ENCODE results near the gene ASB18. TPM values are rescaled to one million over a fixed set of nuclear protein-coding genes. Genes with fewer than 3 reads are reported as not detected.

Gene ASB18
- polyA plus RNA-seq, 3 donors: not detected

DNA sequence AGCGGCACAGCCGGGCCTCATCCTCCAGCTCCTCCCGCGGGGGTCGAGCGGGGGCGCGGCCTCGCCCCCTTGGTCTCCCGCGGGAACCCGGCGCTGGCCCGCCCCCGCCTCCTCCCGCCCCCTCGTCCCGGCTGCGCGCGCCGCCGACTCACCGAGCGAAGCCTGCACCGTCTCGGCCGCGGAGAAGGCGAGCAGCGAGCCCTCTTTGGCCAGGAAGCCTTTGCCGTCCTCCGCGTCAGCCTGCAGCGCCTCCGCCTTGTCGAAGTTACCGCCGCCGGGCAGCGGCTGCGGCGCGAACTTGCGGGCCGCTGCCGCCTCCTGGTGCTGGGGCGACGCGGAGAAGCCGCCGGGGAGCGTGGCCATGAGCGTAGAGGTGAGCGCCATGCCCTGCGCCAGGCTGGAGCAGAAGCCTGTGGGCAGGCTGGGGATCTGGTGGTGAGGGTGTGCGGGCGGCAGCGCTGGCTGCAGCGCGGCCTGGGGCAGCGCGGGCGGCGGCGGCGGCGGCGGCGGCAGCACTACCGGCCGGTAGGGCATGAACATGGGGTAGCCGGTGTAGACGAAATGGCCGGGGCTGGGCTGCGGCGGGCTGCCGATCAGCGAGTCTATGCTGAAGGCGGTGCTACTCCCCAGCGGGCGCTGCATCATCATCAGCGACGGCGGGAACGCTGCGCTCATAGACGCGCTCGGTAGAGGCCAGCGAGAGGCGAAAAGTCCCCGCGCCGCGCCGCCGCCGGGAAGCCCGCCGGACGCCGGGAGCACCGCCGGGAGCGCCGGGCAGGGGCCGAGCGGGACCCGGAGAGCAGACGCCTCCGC lies 96.7 kb downstream of the ASB18 start:
- Histone ChIP-seq H3K4me2 (replicated peaks; ENCODE audit: extremely low read depth, low read length, poor library complexity, severe bottlenecking) (peak overlapping the region; percentile 2), H3K4me3 (replicated peaks in 1 of 3; ENCODE audit: low read depth in 2 of 3, low read length in 3 of 3) (no peak overlapping the region), H3K27me3 (ENCODE audit: control insufficient read depth in 2 of 2, insufficient read depth in 2 of 2, low read length in 2 of 2) (peaks cover 64 to 86% of the 10 kb centered on the region in 2 donors), H3K27ac (ENCODE audit: low read depth in 1 of 2, low read length in 2 of 2) (no peak overlapping the region), H3K36me3 (replicated peaks in 1 of 2; ENCODE audit: control insufficient read depth in 1 of 2, insufficient read depth in 2 of 2, low read length in 2 of 2) (no peaks in the 10 kb centered on the region), H4K20me1 (ENCODE audit: insufficient read depth, low read length) (no peaks in the 10 kb centered on the region), H3K9me3 (replicated peaks in 1 of 2; ENCODE audit: control insufficient read depth in 1 of 2, insufficient read depth in 1 of 2, low read length in 2 of 2) (peaks cover 0 to 50% of the 10 kb centered on the region in 2 donors), H3K79me2 (ENCODE audit: insufficient read depth, low read length) (no peaks in the 10 kb centered on the region), H3K4me1 (ENCODE audit: control insufficient read depth in 1 of 2, insufficient read depth in 2 of 2, low read length in 2 of 2) (no peaks in the 10 kb centered on the region), H3K9ac (ENCODE audit: insufficient read depth, low read length, poor library complexity, severe bottlenecking) (no peak overlapping the region), H2AFZ (ENCODE audit: insufficient read depth, low read depth, low read length, poor library complexity, severe bottlenecking) (no peak overlapping the region)
- DNase-seq: no peak
- Mint-ChIP-seq H3K27ac (no peak overlapping the region), H3K27me3 (ENCODE audit: low read depth in 3 of 3) (peaks cover 81 to 94% (median 82%) of the 10 kb centered on the region in 3 donors), H3K36me3 (peaks cover 0 to 6% of the 10 kb centered on the region in 2 donors), H3K9me3 (peaks cover 0 to 24% (median 19%) of the 10 kb centered on the region in 7 donors), H3K4me3 (peak overlapping the region in 1 of 2 donors; percentile 48), H3K4me1 (peaks cover 8% of the 10 kb centered on the region)
- WGBS (ENCODE audit: insufficient coverage): 2% methylated on average over 110 of the region's 112 CpGs
- TF ChIP-seq, protein P1, sequence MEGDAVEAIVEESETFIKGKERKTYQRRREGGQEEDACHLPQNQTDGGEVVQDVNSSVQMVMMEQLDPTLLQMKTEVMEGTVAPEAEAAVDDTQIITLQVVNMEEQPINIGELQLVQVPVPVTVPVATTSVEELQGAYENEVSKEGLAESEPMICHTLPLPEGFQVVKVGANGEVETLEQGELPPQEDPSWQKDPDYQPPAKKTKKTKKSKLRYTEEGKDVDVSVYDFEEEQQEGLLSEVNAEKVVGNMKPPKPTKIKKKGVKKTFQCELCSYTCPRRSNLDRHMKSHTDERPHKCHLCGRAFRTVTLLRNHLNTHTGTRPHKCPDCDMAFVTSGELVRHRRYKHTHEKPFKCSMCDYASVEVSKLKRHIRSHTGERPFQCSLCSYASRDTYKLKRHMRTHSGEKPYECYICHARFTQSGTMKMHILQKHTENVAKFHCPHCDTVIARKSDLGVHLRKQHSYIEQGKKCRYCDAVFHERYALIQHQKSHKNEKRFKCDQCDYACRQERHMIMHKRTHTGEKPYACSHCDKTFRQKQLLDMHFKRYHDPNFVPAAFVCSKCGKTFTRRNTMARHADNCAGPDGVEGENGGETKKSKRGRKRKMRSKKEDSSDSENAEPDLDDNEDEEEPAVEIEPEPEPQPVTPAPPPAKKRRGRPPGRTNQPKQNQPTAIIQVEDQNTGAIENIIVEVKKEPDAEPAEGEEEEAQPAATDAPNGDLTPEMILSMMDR (IDR thresholded peaks at IDR 0.05): no peak
- intact Hi-C loops (cut with micrococcal nuclease): no loop called here

DNA sequence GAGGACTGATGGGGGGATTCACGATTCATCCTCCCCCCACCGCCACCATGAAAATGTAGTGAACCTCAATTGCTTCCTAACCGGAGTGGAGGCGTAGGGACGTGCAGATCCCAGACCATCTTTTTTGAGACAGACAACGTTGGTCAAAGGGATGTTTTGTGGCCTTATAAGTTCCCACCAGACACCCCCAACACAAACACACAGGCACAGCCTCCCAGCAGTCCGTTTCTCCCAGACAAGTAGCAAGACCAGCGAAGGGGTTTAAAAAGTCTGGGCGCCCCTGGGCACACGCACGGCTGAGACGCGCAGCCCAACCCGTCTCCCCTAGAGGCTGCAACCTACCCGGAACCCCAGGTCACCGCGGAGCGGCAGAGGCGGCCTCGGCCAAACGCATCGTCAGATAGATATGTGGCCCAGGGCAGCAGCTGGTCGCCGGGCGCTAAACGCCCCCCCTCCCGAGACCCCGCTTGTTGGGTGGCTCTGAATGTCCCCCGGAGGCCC lies 97.4 kb downstream of the ASB18 start:
- H3K27me3 Mint-ChIP-seq (ENCODE audit: low read depth in 3 of 3): peaks cover 81 to 94% (median 82%) of the 10 kb centered on the region in 3 donors
- no peak overlapping the region for H3K27ac ChIP-seq (ENCODE audit: low read depth in 1 of 2, low read length in 2 of 2)
- peaks cover 61 to 86% of the 10 kb centered on the region in 2 donors for H3K27me3 ChIP-seq (ENCODE audit: control insufficient read depth in 2 of 2, insufficient read depth in 2 of 2, low read length in 2 of 2)
- H3K4me1 ChIP-seq (ENCODE audit: control insufficient read depth in 1 of 2, insufficient read depth in 2 of 2, low read length in 2 of 2): no peaks in the 10 kb centered on the region
- no peak for DNase-seq
- no peaks in the 10 kb centered on the region for H4K20me1 ChIP-seq (ENCODE audit: insufficient read depth, low read length)
- H2AFZ ChIP-seq (ENCODE audit: insufficient read depth, low read depth, low read length, poor library complexity, severe bottlenecking): no peak overlapping the region
- WGBS (ENCODE audit: insufficient coverage): 3% methylated on average over 23 of the region's 29 CpGs
- no peak overlapping the region for H3K27ac Mint-ChIP-seq
- no peak overlapping the region for H3K4me2 ChIP-seq (replicated peaks; ENCODE audit: extremely low read depth, low read length, poor library complexity, severe bottlenecking)
- peaks cover 0 to 45% of the 10 kb centered on the region in 2 donors for H3K9me3 ChIP-seq (replicated peaks in 1 of 2; ENCODE audit: control insufficient read depth in 1 of 2, insufficient read depth in 1 of 2, low read length in 2 of 2)
- H3K4me3 Mint-ChIP-seq: peak overlapping the region in 1 of 2 donors; percentile 88
- peaks cover 0 to 6% of the 10 kb centered on the region in 2 donors for H3K36me3 Mint-ChIP-seq
- H3K36me3 ChIP-seq (replicated peaks in 1 of 2; ENCODE audit: control insufficient read depth in 1 of 2, insufficient read depth in 2 of 2, low read length in 2 of 2): no peaks in the 10 kb centered on the region
- peaks cover 0 to 25% (median 18%) of the 10 kb centered on the region in 7 donors for H3K9me3 Mint-ChIP-seq
- no peak overlapping the region for H3K4me3 ChIP-seq (replicated peaks in 1 of 3; ENCODE audit: low read depth in 2 of 3, low read length in 3 of 3)
- no peaks in the 10 kb centered on the region for H3K79me2 ChIP-seq (ENCODE audit: insufficient read depth, low read length)
- peaks cover 8% of the 10 kb centered on the region for H3K4me1 Mint-ChIP-seq
- TF ChIP-seq, protein P1 (IDR thresholded peaks at IDR 0.05): no peak
- H3K9ac ChIP-seq (ENCODE audit: insufficient read depth, low read length, poor library complexity, severe bottlenecking): no peak overlapping the region
- intact Hi-C loops (cut with micrococcal nuclease): no loop called here
